GM18507 (cell line): ENCODE measurements around the gene RBM24.

ENCODE experiments used
- DNase-seq: peaks from one replicate; pipeline ENCODE4 v3.0.0; 2011; ENCODE audit warnings: low read depth; ENCODE audit not compliant: insufficient read length; ENCODE audit errors: extremely low spot score
- FAIRE-seq: peaks from 2 replicates; lab custom pipeline; 2011; peaks lifted over from hg19 to GRCh38; lab: Jason Lieb, UNC

The RBM24 gene

GRCh38 chr6:17281100-17281496 is at the start of gene RBM24:
Gene RBM24, plus strand, starts transcription at chr6:17281361. Its CDS starts 221 bp downstream, at chr6:17281582.
- DNase-seq = no peak
- FAIRE-seq = no peak

DNA sequence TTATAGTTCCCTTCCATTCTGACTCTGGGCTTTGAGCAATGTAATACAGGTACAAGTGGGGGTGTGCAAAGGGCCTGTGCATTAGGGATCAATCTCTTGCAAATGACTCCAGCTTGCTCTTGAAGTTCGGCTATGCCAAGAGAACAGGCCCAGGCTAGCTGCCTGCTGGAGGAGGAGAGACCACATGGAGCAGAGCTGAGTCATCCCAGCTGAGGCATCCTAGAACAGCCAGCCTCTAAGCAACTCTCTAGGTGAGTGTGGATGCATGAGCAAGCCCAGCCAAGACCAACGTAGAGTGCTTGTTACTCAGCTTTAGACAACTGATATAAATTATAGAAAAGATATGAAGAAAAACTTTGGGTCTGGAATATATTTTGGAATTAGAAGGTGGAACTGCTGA is 47.6 kb upstream of the RBM24 start:
- DNase-seq (no peak), FAIRE-seq (no peak)

DNA sequence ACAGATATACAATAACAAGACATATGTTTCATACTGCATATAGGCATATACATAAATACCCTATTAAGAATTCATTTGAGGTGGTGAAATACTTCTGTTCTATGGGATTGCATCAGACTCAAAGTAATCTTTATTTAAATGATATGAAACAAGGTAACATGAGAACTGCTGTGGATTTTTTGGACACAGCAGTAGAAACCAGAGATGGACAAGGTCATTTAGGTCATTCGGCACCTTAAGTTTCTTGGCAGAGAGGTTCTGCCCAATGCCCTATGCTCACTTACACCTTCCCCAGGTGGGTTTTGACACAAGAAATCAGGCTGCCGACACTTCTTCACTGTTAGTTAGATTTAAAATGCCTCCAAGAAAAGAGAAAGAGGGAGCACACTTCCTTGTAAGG is 43.9 kb upstream of the RBM24 start:
- DNase-seq = no peak
- no peak for FAIRE-seq

DNA sequence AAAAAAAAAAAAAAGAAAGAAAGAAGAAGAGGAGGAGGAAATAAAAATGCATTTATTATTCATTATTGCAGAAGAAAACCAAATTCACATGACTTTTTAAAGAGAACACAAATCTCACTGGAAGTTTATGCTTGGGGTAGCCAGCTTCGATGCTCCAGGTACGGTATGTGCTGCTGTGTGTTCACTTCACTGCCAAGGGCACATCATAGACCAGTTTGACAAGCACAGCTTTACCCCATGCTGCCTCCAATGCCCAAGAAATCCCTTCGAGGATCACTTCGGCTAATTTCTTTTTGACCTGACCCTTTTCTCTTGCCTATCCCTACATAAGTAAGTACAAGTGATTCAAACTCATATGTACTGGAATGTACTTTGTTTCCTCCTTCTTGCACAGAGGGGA is 41.9 kb upstream of the RBM24 start:
- no peak for DNase-seq
- FAIRE-seq = no peak

- FAIRE-seq (no peak), DNase-seq (no peak)
These were observed 40.2 kb upstream of the RBM24 start for GRCh38 chr6:17240803-17241500.

- no peak for DNase-seq
- FAIRE-seq = no peak
These were observed 39.1 kb upstream of the RBM24 start for GRCh38 chr6:17242087-17242486.

DNA sequence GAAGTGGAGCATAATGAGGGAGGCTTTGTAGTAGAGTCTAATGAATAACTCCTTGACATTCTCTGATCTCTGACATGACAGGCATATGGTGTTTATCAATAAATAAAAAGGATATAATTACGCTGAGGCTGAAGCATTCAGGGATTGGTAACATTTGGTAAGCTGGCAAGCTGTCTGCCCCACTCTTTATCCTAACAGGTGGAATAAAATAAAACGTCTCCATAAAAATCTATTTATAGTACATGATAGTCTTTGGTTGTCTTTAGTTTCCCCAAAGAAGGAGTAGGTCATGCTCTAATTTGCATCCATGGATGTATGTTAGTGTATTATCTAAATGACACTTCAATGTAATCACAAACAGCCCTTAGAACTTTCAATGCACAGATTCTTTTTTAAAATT is 30.9 kb upstream of the RBM24 start:
- no peak for DNase-seq

GRCh38 chr6:17251953-17252352 is 29.2 kb upstream of the RBM24 start:
- DNase-seq (no peak), FAIRE-seq (no peak)

More for the DNA sequence above, 30.9 kb upstream of the RBM24 start:
- FAIRE-seq = no peak

DNA sequence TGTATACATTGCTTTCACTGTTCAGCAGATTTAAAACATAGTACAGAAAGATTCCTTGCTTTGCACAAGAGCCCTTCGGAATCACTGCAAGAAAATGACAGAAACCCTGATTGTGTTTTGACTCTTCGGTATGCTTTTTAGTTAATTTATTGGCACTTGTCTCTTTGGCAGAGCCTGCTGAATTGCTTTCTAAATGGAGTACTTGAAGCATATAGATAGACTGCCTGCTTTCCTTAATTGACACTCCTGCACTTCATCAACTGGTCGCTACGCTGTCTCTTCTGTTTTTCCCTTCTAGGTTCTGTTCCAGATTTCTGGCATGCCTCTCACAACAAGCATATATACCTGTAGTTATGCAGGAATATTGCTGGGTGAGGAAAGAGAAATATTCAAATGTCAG is 22.4 kb upstream of the RBM24 start:
- DNase-seq = no peak
- FAIRE-seq = no peak

DNA sequence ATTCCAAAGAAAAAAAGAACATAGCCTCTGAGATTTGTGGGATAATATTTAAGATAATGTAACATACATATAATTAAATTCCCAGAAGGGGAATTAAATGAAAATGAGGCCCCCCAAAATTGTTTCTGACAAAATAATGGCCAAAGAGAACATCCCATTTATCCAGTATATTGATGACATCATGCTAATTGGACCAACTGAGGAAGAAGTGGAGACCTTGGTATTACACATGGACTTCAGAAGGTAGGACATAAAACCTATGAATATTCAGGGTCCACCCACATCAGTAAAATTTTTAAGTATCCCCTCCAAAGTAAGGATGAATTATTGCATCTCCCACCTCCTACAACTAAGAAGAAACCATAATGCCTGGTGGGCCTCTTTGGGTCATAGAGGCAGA is 15.6 kb upstream of the RBM24 start:
- no peak for DNase-seq
- FAIRE-seq = no peak

- DNase-seq = no peak
- no peak for FAIRE-seq
These were observed 13.6 kb upstream of the RBM24 start for GRCh38 chr6:17267566-17267965.

GRCh38 chr6:17268114-17268513 is 13.0 kb upstream of the RBM24 start:
- FAIRE-seq = no peak
- DNase-seq = no peak

- FAIRE-seq = no peak
- no peak for DNase-seq
These were observed 11.3 kb upstream of the RBM24 start for GRCh38 chr6:17269840-17270239.

DNA sequence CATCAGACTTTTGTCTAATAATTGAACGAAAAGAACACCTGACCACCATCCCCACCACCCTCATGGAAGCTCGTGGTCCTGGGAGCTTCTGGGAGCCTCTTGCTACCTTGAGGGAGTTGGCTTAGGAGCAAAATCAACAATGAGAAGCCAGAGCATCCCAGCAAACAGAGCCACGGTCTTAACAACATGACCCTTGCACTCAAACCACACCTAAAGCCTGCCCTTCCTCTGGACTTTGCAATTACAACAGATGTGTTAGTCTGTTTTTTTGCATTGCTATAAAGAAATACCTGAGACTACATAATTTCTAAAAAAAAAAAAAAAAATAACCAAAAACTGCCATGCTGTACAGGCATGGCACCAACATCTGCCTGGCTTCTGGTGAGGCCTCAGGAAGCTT is 9.5 kb upstream of the RBM24 start:
- DNase-seq (no peak), FAIRE-seq (no peak)

- DNase-seq (no peak), FAIRE-seq (no peak)
These were observed 4.4 kb upstream of the RBM24 start for GRCh38 chr6:17276766-17277165.

- FAIRE-seq (no peak), DNase-seq (no peak)
These were observed 3.9 kb upstream of the RBM24 start for GRCh38 chr6:17277256-17277655.

DNA sequence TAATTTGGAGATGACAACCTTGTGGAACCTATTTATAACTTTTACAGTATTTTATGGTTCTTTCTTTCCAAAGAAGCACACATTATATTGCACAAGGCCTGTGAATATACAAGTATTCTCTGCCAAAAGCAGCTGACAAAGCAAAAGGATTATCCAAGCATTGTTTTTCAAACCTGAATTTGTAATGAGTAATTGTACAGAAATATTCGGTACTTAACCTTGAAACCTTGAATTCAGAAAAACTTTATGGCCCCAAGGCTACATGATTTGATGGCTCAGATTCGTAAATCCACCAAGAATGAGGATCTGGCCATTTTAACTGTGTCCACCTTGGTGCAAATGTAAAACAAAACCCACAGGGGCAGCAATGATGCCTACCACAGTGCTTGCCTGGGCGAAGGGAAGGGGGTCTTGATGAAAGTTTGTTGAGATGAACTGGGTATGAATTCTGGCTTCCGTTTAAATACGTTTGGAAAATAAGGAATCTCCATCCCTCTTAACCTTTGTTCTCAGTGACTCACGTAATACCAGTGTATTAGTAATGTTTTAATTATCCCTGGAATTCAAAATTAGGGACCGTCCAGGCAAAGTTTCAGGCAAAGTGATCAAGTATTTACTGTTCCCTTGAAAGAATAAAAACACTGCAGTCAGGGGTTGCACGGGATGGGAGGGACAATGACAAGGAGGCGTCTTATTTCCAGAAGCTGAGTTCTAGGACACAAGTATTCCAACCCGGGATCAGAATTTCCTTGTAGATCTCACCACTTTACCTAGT is 2.7 kb upstream of the RBM24 start:
- DNase-seq = no peak

DNA sequence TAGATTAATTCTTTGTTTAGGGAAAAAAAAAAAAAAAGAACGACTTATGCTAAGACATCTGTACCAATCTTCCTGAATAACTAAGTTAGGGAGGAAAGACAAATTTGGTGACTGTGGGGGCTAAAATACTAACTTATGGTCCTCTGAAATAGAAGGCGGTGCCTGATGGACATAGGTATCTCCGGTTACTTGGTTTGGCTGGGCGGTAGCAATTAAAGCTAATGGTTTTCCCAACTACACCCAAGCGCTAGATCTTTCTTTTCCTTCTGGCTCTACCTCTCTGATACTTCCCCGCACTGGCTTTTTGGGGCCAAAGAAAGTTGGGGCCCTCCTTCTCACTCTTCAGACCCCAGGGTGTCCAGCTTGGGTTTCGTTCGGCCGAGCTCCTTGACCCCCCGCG is 1.0 kb upstream of the RBM24 start:
- DNase-seq (no peak), FAIRE-seq (no peak)

More for the DNA sequence above, 2.7 kb upstream of the RBM24 start:
- no peak for FAIRE-seq

DNA sequence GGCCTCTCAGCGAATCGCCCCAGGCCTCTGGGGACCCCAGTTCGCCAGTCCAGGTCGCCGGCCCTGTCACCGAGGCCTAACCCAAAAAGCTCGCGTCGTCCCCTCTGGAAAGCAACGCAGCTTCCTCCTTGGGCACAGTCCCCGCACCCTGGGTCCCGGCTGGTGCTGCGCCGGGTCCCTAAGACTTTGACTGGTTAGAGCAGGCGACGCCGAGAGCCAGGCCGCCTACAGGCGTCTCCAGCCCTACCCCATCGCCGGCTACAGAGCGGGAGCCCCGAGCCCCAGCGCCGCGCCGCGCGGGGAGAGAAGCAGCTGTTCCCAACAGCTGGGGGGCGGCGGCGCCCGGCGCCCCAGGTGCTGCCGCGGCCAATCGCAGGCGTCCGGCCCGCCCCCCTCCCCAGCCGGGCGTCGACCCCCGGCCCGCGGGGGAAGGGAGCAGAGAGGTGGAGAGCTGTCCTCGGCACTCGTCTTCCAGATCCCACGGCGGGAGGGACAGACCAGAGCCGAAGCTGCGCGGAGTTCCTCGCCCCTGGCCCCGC is 540 bp upstream of the RBM24 start:
- FAIRE-seq = no peak
- no peak for DNase-seq

DNA sequence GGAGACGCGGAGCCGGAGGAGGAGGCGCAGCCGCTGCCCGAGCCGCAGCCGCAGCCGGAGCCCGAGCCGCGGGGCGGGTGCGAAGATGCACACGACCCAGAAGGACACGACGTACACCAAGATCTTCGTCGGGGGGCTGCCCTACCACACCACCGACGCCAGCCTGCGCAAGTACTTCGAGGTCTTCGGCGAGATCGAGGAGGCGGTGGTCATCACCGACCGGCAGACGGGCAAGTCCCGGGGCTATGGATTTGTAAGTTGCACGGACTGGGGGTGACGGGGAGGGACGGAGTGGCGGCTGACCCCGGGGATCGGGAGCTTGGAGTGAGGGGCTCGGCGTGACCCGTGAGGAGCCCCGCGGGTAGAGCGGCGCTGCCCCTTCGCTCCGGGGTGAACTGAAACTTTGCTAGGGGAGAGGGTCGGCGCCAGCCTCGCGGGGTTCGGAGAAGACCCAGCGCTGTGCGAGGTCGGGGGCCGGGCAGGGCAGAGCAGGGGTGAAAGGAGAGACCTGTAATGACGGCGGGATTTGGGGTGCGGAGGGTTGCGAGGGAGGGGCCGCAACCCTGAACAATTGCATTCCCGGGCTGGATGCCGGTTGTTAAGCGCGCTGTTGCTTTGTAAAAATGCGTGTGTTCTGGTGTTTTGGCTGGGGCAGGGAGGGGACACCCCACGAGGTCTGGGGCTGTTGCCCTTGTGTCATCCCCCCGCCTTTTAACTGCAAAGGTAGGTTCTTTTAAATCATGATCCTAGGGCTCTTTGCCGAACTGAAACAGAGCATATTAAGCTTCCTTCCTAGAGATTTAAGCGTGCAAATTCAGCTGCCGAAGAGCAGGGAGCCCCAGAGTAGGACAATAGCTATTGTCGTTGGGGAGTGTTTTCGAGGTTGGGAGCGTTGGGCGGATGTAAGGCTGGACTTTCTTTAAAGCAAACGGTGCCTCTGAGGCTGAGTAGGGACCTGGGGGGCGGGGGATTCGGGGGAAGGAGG is 628 bp downstream of the RBM24 start:
- FAIRE-seq (no peak), DNase-seq (no peak)
